ENCODE data around the gene HOXD1. TPM values are rescaled to one million over a fixed set of nuclear protein-coding genes. Genes with fewer than 3 reads are reported as not detected.

Gene HOXD1
- total RNA-seq, 4 donors from 2014 or later: 0.85 to 0.89 TPM; not detected in 2

GRCh38 chr2:176181551-176181950 lies 6.9 kb upstream of the HOXD1 start:
- Histone ChIP-seq H3K27ac (no peak overlapping the region), H3K4me3 (no peak overlapping the region), H3K36me3 (no peaks in the 10 kb centered on the region), H3K4me1 (peaks cover 12% of the 10 kb centered on the region), H3K27me3 (peaks cover 79% of the 10 kb centered on the region), H3K9me3 (no peaks in the 10 kb centered on the region)
- DNase-seq (ENCODE audit: low spot score in 2 of 2): no peak
- TF ChIP-seq POLR2A (IDR thresholded peaks at IDR 0.05) (no peak), POLR2AphosphoS5 (IDR thresholded peaks at IDR 0.05) (no peak), EP300 (IDR thresholded peaks at IDR 0.05) (no peak), CTCF (IDR thresholded peaks at IDR 0.05) (no peak)
- WGBS: 70% methylated on average over 3 of the region's 3 CpGs

GRCh38 chr2:176182671-176183070 lies 5.8 kb upstream of the HOXD1 start:
- Histone ChIP-seq H3K36me3 (no peaks in the 10 kb centered on the region), H3K4me3 (no peak overlapping the region), H3K27me3 (peaks cover 78% of the 10 kb centered on the region), H3K9me3 (no peaks in the 10 kb centered on the region), H3K27ac (no peak overlapping the region), H3K4me1 (peaks cover 13% of the 10 kb centered on the region)
- DNase-seq (ENCODE audit: low spot score in 2 of 2): no peak
- TF ChIP-seq EP300 (IDR thresholded peaks at IDR 0.05): no peak
- TF ChIP-seq POLR2AphosphoS5 (IDR thresholded peaks at IDR 0.05): no peak
- TF ChIP-seq CTCF (IDR thresholded peaks at IDR 0.05): no peak
- no peak for TF ChIP-seq POLR2A (IDR thresholded peaks at IDR 0.05)
- WGBS: 90% methylated on average over 3 of the region's 3 CpGs

- Histone ChIP-seq H3K4me1 (peaks cover 23% of the 10 kb centered on the region), H3K27ac (no peak overlapping the region), H3K4me3 (no peak overlapping the region), H3K27me3 (peaks cover 78% of the 10 kb centered on the region), H3K36me3 (no peaks in the 10 kb centered on the region), H3K9me3 (no peaks in the 10 kb centered on the region)
- DNase-seq (ENCODE audit: low spot score in 2 of 2): no peak
- 71% methylated on average over 2 of the region's 2 CpGs for WGBS
- TF ChIP-seq CTCF (IDR thresholded peaks at IDR 0.05) (no peak), POLR2AphosphoS5 (IDR thresholded peaks at IDR 0.05) (no peak), EP300 (IDR thresholded peaks at IDR 0.05) (no peak), POLR2A (IDR thresholded peaks at IDR 0.05) (no peak)
These were observed 3.7 kb upstream of the HOXD1 start for GRCh38 chr2:176184749-176185148.

- no peak for TF ChIP-seq CTCF (IDR thresholded peaks at IDR 0.05)
- no peak for TF ChIP-seq POLR2AphosphoS5 (IDR thresholded peaks at IDR 0.05)
- TF ChIP-seq EP300 (IDR thresholded peaks at IDR 0.05): no peak
- TF ChIP-seq POLR2A (IDR thresholded peaks at IDR 0.05): no peak
- no peak for DNase-seq (ENCODE audit: low spot score in 2 of 2)
- H3K27me3 ChIP-seq: peaks cover 82% of the 10 kb centered on the region
- H3K9me3 ChIP-seq: no peaks in the 10 kb centered on the region
- H3K4me3 ChIP-seq: no peak overlapping the region
- 100% methylated on average over 2 of the region's 2 CpGs for WGBS
- H3K4me1 ChIP-seq: peaks cover 24% of the 10 kb centered on the region
- H3K36me3 ChIP-seq: no peaks in the 10 kb centered on the region
- H3K27ac ChIP-seq: no peak overlapping the region
These were observed 2.4 kb upstream of the HOXD1 start for GRCh38 chr2:176186024-176186423.

- Histone ChIP-seq H3K4me3 (peak overlapping the region; percentile 62), H3K27ac (no peak overlapping the region), H3K36me3 (no peaks in the 10 kb centered on the region), H3K4me1 (peaks cover 24% of the 10 kb centered on the region), H3K9me3 (no peaks in the 10 kb centered on the region), H3K27me3 (peaks cover 82% of the 10 kb centered on the region)
- DNase-seq (ENCODE audit: low spot score in 2 of 2): peak in 1 of 2 donors; percentile 60
- TF ChIP-seq EP300 (IDR thresholded peaks at IDR 0.05) (no peak), CTCF (IDR thresholded peaks at IDR 0.05) (no peak), POLR2A (IDR thresholded peaks at IDR 0.05) (no peak), POLR2AphosphoS5 (IDR thresholded peaks at IDR 0.05) (no peak)
- 10% methylated on average over 13 of the region's 13 CpGs for WGBS
These were observed 1.1 kb upstream of the HOXD1 start for GRCh38 chr2:176187200-176187898.

All from suprapubic skin (tissue), 4 donors.